NCI-H2196 treated with DMSO at 0.1 percent for 48 hours (cell line): ENCODE measurements around the gene TRAFD1.
"Not testable (repeated sequence)": the region's sequence is repeated elsewhere in the genome, so short reads cannot be mapped to it uniquely, and the experiment has no call there.

Experiments
- DNase-seq: peaks from one replicate; lab custom pipeline; 2025; ENCODE audit not compliant: unreplicated experiment; lab: John Stamatoyannopoulos, UW

TRAFD1 gene

DNA sequence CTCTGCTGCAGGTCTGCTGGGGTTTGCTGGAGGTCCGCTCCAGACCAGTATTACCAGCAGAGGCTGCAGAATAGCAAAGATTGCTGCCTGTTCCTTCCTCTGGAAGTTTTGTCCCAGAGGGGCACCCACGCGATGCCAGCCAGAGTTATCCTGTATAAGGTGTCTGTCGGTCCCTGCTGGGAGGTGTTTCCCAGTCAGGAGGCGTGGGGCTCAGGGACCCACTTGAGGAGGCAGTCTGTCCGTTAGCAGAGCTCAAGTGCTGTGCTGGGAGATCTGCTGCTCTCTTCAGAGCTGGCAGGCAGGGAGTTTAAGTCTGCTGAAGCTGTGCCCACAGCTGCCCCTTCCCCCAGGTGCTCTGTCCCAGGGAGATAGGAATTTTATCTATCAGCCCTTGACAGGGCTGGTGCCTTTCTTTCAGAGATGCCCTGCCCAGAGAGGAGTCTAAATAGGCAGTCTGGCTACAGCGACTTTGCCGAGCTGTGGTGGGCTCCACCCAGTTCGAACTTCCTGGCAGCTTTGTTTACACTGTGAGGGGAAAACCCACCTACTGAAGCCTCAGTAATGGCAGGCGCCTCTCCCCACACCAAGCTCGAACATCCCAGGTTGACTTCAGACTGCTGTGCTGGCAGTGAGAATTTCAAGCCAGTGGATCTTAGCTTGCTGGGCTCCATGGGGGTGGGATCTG, 33.2 kb downstream of the TRAFD1 start:
- DNase-seq: not testable (repeated sequence)

DNA sequence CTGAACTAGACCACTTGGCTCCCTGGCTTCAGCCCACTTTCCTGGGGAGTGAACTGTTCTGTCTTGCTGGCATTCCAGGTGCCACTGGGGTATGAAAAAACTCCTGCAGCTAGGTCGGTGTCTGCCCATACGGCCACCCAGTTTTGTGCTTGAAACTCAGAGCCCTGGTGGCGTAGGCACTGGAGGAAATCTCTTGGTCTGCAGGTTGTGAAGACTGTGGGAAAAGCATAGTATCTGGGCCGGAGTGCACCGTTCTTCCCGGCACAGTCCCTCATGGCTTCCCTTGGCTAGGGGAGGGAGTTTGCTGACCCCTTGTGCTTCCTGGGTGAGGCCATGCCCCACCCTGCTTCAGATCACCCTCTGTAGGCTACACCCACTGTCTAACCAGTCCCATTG, 33.8 kb downstream of the TRAFD1 start:
- DNase-seq: no peak

DNA sequence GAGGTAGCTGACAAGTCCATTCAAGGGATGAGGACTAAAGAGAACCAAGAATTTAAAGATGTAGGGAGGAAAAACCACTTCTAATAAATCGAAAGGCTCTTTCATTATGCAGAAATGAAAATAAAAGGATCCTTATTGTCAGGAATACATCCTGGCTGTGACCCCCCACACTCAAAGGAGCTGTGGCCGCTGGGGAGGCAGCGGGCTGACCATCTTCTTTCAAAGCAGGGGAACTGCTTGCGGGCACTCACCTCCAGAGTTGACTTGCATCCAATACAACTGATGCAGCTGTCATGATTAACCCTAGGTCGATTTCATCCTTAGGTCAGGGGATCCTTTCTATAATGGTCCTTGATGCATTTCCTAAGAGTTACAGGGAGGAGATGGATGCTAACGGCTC, 35.3 kb downstream of the TRAFD1 start:
- DNase-seq: no peak

DNA sequence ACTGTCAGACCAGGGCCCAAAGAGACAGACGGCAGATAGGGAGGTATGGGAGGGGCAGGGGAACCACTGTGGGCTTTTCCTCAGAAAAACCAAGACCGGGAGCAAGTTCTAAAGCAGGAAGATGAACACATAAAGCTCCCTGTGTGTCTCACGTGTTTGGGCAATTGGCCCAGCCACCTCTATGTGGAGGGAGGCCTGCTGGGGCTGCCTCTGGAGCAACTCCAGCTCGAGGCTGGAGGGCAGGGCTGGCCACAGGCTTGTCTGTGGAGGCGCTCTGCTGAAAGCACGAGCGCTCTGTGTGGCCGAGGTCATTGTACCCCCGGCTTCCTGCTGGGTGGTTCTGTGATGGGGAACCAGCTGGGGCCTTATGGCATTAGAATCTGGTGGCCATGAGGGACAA, 36.4 kb downstream of the TRAFD1 start:
- no peak for DNase-seq

DNA sequence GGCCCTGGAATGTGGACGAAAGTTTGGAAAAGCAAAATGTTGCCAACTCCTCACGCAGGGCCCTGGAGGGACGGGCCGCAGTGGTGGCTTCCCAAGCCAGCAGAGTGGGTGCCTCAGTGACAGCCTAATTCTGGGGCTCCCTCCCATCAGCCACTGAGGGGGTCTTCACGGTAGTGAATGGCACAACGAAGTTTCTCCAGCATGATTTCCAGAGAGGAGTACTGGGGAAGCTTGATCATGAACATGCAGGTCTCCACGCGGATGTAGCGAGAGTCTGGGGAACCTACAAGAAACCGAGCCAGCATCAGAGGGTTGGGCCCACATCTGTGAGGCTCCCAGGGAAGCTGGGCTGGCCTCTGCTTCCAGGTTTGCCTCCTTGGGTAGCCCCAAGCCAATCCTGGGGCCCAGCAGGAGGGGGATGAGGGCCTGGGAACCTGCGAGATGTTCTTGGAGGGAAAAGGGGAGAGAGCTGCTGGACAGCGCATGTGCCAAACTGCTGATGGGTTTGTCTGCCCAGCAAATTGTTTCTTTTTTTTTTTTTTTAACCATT, 37.0 kb downstream of the TRAFD1 start:
- no peak for DNase-seq

DNA sequence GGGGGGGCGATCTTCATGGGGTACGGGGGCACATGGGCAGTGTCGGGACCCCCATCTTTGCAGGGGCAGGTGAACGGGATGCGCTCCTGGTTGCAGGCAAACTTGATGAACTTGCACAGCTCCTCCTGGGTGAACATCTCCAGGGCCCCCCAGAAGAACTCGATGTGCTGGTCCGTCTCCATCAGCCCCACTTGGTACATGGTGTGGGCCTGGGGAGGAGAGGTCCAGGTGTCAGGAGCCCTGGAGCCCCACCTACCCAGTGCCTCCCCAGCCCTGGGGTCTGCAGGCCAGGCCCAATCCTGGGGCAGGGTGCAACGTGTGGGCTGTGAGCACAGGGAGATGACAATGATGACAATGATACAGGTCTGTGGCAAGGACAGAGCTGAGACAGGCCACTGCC, 37.7 kb downstream of the TRAFD1 start:
- no peak for DNase-seq

DNA sequence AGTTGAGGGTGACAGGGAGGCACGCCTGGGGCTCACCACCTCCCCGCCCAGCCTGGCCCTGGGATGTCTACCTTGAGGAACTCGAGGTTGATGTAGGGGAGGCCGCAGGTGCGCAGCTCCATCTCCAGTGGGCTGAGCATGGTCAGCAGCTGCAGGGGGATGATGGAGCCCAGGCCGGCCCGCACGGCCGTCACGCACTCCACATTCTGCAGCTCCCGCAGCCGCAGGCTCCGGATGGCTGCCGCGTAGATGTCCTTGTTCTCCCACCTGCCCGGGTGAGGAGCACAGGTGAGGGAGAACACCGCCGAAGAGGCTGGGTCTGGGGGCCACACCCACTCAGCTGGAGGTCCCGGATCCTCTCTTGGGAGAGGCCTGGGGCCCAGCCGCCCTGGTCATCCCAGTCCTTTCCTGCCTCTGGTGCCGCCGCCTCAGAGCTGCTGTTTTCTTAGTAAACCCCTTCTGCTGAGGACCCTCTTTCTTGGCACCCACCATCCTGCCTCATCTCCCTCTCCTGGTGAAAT, 38.2 kb downstream of the TRAFD1 start:
- DNase-seq: no peak

DNA sequence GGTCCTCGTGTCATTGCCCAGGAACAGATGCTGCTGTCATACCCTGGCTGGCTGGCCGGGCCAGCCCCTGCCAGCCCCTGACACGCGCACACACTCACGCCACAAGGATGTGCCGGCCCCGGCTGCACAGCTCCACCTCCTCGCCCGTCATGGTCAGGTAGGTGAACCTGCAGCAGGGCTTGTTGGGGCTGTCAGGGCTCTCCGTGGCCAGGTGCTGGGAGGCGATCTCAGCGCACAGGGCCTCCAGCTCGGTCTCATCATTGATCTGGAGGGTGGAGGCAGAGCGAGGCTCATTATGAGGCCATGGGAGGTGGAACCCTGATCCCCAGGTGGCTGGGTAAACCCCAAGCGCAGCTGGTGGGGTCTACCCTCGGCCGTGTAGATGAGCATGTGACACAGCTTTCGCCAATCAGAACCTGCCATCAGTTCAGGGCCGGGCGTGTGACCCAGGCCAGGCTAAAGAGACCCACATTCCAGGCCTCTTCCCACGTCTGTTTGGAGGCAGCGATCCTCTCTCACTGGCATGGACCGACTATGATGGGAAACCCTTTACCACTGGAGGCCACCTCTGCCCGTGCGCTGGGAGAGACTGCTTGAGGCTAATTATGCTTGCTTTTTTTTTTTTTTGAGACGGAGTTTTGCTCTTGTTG, 38.8 kb downstream of the TRAFD1 start:
- no peak for DNase-seq

DNA sequence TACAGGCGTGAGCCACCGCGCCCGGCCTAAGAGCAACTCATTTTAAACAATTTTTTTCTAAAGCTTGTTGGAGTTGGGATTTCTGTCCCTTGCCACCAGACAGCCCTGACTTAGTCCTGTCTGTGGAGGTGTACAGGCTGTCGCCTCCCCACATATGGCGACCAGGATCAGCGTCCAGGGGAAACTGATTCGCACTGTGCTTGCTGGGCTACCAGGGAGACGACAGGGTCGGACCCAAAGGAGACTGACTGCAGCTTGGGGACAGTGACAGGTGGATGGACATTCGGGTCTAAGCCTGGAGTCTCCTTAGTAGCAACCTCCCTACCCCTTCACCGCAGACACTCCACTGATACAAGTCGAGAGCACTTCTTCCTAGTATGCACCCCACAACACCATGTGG, 40.3 kb downstream of the TRAFD1 start:
- no peak for DNase-seq

DNA sequence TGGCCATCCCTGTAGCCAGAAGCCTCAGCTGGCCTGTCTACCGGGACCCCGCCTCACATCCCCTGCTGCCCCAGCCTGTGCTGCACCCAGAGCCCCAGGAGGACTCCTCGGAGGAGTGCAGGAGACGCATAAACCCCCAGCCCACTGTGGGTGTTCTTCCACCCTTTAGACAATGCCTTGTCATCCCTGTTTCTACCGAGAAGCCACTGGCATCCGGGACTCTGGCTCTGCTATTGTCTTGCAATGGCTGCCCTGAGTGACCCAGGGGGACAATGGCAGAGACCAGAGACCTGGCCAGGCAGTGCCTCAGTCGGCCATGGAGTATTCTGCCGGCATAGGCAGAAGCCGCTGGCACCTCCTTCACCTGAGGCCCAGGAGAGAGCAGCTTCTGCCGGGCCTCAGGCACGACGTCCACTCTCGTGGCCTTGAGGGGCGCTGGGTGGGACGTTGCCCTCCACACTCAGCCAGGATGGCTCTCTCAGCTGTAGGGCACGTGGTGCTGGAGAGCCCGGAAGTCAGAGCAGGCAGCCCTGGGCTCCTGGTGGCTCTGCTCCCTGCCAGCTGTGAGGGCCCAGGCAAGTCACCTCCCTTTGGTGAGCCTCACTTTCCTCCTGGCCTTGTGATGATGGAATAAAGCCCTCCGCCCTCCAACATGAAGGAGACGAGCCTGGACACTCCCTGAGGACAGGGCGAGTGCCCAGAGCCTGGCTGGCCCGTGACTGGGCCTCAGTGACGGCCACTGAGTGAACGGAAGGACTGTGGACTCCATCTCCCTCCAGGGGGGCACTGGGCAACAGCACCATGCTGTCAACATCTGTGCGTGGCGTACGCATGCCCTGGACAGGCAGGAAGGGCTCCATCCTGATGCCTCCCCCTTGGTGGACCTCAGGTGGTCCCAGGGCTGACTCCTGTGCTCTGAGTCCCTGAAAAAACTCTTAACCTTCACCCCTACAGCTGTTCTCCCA, 41.0 kb downstream of the TRAFD1 start:
- no peak for DNase-seq

DNA sequence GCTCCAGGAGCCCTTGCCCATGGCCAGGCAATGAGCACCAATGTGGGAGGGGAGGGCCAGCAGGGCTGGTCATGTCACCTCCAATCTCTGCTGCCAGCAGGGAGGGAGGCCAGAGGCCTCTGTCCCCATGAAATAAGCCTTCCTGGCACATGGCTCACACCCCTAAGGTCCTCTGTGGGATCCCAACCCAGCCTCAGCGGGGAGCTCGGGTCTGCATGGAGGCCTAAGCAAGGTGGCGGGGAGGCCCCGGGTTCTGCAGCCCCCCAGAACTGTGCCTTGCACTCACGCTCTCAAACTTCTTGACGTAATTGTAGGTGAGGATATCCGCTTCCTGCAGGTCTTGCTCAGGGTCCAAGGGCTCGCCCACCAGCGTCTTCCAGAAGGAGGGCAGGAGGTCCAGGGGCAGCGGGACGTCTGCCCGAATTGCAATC, 41.7 kb downstream of the TRAFD1 start:
- DNase-seq: no peak

DNA sequence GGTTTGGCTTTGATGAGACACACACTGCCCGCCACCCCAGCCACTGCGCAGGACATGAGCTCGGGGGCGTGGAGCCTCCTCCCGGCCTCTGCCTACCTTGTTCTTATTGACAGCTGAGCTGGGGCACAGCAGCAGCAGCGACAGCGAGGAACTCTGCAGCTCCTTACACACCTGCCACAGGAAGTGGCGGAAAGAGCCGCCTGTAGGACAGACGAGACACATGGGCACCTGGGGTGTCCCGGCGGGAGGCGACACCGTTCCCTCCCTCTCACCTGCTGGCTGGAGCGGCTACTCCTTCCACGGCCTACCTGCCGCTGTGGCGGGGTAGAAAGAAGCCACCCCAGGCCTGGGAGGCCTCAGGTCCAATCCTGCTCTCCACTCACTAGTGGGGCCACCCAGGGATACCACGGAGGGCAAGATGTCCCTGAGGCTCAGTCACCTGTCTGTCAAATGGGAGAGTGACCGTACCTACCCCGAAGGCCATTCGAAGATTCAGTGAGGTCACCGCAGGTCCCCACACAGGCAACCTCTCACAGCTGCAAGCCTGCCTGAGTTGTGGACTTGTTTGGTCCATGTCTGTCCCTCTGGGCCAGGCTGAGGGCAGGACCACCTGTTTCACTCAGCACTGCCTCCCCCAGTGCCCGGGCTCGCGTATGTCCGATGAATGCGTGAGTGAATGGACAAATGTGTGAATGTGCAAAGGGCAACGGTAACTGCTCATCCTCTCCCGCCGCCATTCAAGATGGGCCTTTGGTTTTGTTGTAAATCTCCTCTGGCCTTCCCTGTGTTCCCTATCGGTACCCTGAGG, 42.6 kb downstream of the TRAFD1 start:
- DNase-seq: no peak

DNA sequence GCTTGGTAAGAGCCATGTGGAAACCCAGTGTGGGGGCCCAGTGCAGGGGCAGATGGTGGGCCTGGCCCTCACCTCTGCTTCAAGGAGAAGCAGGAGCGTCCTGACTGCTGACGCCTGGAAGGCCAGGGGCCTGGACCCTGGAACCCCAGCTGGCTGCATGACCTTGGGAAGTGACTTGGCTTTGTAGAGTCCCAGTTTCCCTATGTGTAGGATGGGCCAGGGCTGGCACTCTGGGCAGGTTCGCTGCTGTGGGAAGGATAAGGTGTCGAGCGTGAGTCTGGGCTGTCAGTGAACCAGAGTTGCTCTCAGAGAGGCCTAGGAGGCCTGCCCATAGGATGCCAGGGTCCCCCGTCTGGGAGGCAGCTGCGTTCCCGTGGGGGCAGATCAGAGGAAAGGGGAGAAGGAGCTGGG, 43.2 kb downstream of the TRAFD1 start:
- DNase-seq: no peak

DNA sequence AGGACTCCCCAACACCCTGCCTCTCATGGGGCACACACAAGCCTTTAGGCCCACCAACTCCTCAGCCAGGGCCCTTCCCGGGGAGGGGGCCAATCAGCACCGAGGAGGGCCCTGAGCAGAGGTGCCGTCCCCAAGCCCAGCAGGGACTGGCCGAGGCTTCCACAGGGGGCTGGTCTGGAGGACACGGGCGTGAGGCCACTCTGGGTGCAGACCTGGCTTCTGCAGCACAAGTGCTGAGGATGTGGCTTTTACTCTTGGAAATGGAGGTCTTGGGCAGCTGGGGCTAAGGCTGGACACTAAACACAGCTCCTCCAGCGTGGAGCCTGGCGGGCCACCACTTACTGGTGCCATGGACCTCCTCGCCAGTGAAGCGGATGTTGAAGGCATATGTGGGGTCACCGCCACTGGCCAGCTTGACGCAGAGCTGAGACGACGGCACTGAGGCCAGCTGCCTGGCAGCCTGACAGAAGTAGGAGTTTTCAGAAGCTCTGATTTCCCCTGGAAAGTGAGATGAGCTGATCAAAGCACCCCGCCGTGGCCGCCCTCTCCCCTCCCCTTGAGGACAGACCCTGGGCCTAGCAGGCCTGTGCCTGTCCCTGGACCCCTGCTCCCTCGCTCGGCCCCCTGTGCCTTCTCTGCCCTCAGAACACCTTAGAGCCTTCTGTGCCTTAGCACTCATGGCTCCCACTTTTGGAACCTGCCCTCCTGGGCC, 44.0 kb downstream of the TRAFD1 start:
- DNase-seq: no peak

DNA sequence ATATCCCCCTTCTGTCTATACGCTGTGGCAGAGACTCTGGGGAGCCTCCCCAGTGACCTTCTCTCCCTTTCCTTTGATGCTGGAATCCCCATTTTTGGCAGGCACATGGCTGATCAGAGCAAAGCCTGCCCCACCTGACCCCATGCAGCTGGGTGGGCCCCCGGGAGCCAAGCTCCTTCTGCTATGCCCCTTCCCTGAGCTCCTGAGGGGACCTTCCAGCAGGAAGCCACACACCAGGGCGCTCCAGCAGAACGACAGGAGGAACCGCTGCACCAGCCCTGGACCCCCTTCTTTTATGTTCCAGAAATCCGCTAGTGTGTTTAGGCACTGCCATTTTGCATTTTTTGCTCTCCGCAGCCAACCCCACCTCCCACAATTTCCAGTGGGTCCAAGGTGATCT, 44.6 kb downstream of the TRAFD1 start:
- no peak for DNase-seq

DNA sequence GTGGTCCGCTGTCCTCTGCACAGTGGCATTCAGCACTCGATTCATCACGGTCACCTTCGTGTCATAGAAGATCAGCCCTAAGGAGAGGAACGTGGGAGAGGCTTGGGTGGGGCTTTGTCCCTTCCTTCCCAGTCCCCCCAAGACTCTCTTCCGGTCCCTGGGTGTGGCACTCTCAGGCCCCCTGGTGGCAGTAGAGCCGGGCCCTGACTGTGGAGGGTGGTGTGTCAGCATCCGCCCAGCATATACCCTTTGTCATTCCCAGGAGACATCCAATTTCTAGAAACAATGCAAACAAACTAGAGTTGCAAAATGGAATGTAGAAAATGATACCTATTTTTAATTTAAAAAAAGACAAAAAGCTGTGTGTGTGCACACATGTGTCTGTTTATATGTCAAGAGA, 45.0 kb downstream of the TRAFD1 start:
- no peak for DNase-seq

DNA sequence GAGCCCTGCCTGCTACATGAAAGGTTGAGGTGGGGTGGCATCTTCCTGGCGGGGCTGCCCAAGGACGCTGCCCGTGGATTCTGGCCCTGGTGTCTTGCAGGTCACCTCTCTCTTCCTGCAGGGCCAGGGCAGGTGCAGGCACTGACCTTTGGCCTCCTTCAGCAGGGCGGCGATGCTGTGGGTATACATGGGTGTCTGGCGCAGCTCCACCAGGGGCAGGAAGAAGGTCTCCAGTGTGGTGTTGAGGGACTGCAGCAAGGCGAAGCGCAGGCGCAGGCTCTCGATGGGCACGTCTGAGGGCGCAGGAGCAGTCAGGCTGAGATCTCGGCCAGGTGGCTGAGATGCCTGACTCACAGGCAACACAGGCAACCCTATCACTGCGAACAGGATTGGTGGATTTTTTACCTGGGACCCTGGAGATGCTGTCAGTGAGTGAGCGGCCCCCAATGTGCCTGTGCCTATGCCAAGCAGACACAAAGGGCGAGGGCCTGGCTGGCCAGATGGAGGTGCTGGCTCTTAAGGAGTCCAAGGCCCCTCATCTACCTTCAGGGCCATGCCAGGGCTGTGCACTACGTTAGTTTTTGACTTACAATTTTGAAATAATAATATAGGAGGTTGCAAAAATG, 45.7 kb downstream of the TRAFD1 start:
- DNase-seq: no peak

DNA sequence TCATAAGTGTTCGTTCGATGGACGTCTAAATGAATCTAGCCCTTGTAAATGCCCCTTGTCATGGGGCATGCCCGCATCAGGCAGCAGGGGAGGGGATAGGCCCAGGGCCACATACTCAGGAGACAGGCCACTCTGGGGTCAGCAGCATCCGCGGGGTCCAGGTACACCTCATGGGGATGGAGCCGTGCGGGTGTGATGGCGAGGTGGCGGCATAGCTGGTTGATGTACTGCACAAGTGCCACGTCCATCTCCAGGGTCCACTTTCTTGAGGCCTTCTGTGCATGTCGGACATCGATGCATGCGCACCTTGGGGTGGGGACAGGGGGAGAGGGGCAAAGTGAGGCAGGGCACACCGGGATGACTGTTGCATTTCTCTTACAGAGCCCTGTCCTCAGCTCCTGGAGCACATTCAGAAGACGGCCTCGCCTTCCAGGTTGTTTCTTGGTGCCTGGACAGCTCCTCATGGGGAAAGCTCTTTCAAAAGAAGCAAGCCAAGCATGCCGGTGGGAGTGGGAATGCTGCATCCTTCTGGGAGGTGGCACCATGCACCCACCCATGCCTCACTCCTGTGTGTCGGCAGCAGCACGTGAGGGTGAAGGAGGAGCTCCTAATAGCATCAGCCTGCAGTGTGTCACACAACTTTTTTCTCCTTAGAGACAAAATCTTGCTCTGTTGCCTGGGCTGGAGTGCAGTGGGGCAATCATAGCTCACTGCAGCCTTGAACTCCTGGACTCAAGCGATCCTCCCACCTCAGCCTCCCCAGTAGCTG, 47.4 kb downstream of the TRAFD1 start:
- DNase-seq: no peak
